ENCODE data around the gene ELAVL1. TPM values are rescaled to one million over a fixed set of nuclear protein-coding genes. Genes with fewer than 3 reads are reported as not detected.

The ELAVL1 gene
- total and polyA plus RNA-seq, 3 donors from 2014 or later = 75.7 to 128 (median 84.8) TPM

DNA sequence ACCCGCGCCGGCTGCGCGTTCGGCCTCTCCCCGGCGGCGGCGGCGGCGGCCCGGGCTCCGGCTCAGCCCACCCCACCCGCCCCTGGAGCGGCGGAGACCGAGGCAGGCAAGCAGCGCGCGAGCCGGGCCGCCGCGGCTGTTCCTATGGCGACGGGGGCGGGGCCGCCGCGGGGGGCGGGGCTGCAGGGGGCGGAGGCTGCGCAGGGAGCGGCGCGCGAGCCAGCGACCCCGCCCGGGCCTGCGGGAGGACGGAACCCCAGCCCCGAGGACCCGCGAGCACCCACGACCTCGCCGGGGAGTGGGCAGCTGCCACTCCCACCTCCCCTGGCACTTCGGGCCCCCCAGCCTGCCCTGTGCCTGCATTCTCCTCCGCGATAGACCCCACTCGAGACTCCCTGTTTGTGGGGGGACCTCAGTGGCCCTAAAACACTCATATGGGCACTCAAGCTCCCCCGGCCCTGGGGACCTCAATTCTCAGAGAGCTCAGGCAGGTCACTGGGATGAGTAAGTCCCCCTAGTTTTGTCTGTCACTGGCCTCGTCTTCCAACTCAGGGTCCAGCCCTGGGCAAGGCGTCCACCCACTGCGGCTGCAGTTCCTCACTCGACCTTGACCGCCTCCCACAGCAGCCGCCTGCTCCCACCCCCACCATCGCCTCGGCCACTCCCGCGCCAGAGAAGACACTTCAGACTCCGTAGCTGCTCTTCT is 79.3 kb downstream of the ELAVL1 start, which contains the start of gene CTXN1:
CTXN1 (minus strand) TSS at position 115 of the 706 bp plus-strand sequence. CDS start 597 bp downstream, outside the sequence.
- H3K4me3 ChIP-seq = peak within 1 kb of the TSS; percentile 51 to 52
- H3K9me3 ChIP-seq = no peaks in the 10 kb centered on the region
- H3K36me3 ChIP-seq (ENCODE audit: low read depth, missing control alignments) = no peaks in the 10 kb centered on the region
- TF ChIP-seq, protein P1, sequence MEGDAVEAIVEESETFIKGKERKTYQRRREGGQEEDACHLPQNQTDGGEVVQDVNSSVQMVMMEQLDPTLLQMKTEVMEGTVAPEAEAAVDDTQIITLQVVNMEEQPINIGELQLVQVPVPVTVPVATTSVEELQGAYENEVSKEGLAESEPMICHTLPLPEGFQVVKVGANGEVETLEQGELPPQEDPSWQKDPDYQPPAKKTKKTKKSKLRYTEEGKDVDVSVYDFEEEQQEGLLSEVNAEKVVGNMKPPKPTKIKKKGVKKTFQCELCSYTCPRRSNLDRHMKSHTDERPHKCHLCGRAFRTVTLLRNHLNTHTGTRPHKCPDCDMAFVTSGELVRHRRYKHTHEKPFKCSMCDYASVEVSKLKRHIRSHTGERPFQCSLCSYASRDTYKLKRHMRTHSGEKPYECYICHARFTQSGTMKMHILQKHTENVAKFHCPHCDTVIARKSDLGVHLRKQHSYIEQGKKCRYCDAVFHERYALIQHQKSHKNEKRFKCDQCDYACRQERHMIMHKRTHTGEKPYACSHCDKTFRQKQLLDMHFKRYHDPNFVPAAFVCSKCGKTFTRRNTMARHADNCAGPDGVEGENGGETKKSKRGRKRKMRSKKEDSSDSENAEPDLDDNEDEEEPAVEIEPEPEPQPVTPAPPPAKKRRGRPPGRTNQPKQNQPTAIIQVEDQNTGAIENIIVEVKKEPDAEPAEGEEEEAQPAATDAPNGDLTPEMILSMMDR (IDR thresholded peaks at IDR 0.05) = peak in 2 of 3 experiments; percentile 11 to 14
- TF ChIP-seq POLR2A (IDR thresholded peaks at IDR 0.05) = no peak
- H3K27me3 ChIP-seq = no peaks in the 10 kb centered on the region
- peak; percentile 83 for DNase-seq
- 2 to 19% methylated on average over 9 to 18 of the region's 65 CpGs for WGBS, 2 donors
- intact Hi-C loops (cut with DNase I; ENCODE audit: low total_unique reads) = no loop called here
- H3K27ac ChIP-seq = peak within 1 kb of the TSS; percentile 0 to 66
- peaks cover 59% of the 10 kb centered on the region for H3K4me1 ChIP-seq

DNA sequence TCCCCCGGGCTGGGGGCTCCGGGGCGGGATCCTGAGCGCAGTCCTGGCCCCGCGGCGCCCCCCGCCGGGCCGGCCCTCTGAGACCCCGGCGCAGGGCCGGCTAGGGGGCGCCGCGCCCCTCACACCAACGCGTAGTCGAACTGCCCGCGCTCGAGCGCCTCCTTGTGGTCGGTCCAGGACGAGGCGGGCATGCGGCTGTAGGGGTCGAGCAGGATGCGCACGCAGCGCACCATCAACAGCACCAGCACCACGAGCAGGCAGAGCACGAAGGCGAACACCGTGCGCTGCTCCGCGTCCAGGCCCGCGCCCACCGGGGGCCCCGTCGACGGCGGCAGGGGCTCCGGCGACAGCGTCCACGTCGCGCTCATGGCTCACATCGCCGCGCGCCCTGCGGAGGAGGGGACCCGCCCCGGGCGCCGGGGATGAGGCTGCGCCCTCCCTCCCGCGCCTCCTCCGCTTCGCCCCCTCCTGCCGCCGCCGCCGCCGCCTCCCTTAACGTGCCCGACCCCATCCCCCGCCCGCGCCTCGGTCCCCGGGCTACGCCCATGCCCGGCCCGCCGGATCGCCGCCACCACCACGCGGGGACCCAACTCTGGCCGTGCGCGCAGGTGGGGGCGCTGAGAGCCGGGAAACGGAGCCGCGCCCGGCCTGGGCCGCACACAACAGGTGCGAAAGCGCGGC is 80.1 kb downstream of the ELAVL1 start:
- H3K27ac ChIP-seq = no peak overlapping the region
- peak; percentile 89 for DNase-seq
- TF ChIP-seq POLR2A (IDR thresholded peaks at IDR 0.05) = no peak
- TF ChIP-seq, protein P1 (IDR thresholded peaks at IDR 0.05) = peak; percentile 75 to 82 (median 79)
- intact Hi-C loops (cut with DNase I; ENCODE audit: low total_unique reads) = no loop called here
- H3K36me3 ChIP-seq (ENCODE audit: low read depth, missing control alignments) = no peaks in the 10 kb centered on the region
- no peaks in the 10 kb centered on the region for H3K27me3 ChIP-seq
- H3K4me1 ChIP-seq = peaks cover 60% of the 10 kb centered on the region
- no peaks in the 10 kb centered on the region for H3K9me3 ChIP-seq
- peak overlapping the region; percentile 44 to 52 for H3K4me3 ChIP-seq
- 2% methylated on average over 59 of the region's 98 CpGs; no CpG with 5 or more reads in 1 of the 2 donors for WGBS, 2 donors

DNA sequence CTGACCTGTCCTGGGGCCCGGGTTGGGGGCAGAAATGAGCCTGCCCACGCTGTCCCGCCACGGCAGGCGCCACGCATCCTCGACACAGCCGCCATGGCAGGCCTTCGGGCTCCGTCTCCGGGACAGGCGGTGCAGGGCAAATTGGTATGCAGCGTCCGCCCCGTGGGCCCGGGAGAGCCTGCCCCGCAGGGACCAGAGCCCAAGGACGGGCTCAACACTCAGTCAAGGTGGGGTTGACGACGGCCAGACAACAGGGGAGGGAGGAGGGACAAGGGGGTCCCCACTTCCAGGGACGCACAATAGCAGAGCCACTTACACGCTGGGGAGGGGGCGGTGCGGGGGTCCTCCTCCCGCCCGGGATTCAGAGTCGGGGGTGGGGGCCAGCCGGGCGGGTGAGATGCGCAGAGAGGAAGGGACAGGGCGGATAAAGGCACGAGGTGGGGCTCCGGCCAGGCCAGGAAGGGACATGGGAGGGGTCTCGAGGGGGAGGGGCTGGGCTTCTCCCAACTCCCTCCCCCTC is 80.7 kb downstream of the ELAVL1 start:
- TF ChIP-seq, protein P1 (IDR thresholded peaks at IDR 0.05) = no peak
- TF ChIP-seq POLR2A (IDR thresholded peaks at IDR 0.05) = no peak
- peaks cover 61% of the 10 kb centered on the region for H3K4me1 ChIP-seq
- H3K4me3 ChIP-seq = peak overlapping the region; percentile 44 to 52
- DNase-seq = no peak
- no peaks in the 10 kb centered on the region for H3K9me3 ChIP-seq
- WGBS, 2 donors = 36 to 58% methylated on average over 12 to 29 of the region's 34 CpGs
- H3K27ac ChIP-seq = peak overlapping the region in 1 of 2 donors; percentile 11
- intact Hi-C loops (cut with DNase I; ENCODE audit: low total_unique reads) = no loop called here
- no peaks in the 10 kb centered on the region for H3K27me3 ChIP-seq
- H3K36me3 ChIP-seq (ENCODE audit: low read depth, missing control alignments) = no peaks in the 10 kb centered on the region

DNA sequence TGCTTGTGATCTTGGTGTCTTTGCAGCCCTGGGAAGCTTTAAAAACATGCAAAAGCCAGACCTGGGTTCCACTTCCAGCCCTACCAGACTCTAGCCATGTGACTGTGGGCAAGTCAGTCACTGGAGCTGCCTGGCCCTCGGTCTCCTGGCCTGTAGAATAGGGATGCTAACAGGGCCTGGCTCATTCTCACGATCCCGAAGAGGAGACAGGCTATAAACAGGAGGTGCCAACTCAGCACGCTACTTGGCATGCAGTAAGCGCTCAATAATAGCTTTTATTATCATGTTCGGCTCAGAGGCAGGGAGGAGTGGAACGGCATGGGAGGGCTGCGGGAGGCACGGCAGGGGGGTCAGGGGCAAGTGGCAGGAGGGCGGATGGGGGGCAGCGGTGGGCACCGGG is 81.2 kb downstream of the ELAVL1 start:
- WGBS, 2 donors = 59 to 63% methylated on average over 6 to 12 of the region's 12 CpGs
- no peak for TF ChIP-seq POLR2A (IDR thresholded peaks at IDR 0.05)
- TF ChIP-seq, protein P1 (IDR thresholded peaks at IDR 0.05) = no peak
- intact Hi-C loops (cut with DNase I; ENCODE audit: low total_unique reads) = no loop called here
- Histone ChIP-seq H3K9me3 (no peaks in the 10 kb centered on the region), H3K27me3 (no peaks in the 10 kb centered on the region), H3K4me1 (peaks cover 61% of the 10 kb centered on the region), H3K27ac (peak overlapping the region in 1 of 2 donors; percentile 11), H3K4me3 (no peak overlapping the region), H3K36me3 (ENCODE audit: low read depth, missing control alignments) (no peaks in the 10 kb centered on the region)
- no peak for DNase-seq

Measured in testis (tissue), 3 donors.